ENCODE results near the gene LRRC8E. TPM values are rescaled to one million over a fixed set of nuclear protein-coding genes. Genes with fewer than 3 reads are reported as not detected.
A peak's percentile ranks its signal among the peaks of the same experiment; 100 is the strongest.

Gene LRRC8E
- total RNA-seq, 4 donors from 2014 or later = 0.79 to 1.5 TPM; not detected in 2

DNA sequence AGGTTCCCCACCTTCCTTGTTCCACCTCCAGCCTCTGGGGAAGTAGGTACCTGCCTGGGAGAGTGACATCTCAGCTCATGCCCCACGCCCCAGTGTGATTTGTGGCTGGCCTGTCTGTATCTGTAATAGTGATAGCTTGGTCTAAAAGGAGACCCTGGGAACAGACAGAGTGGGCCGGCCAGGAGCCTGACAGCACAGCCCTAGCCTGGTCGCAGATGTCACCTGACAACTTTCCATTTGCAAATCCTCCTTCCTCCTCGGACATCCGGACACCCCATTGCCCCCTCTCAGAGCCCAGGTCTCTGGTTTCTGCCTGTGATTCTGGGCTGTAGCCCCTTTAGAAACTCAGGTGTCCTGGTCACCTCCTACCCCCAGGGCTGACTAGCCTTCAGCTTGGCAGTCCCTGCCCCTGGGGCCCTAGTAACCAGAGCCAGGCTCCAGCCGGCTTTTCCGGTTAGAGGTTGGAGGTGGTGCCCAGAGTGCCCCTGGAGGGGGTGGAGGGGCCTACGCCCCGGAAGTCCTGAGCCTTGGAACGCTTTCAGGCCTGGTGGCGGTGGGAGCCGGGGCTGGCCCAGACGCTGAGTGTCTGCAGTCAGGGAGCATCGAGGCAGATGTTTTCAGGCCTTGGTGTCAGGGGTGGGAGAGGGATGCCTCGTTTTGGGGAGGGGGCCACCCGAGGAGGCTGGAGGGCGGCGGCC, 6.5 kb downstream of the LRRC8E start:
- WGBS, 2 donors (ENCODE audit: low coverage in 1 of 2) = 49 to 60% methylated on average over 2 to 18 of the region's 18 CpGs
- H3K27me3 ChIP-seq = peaks cover 3% of the 10 kb centered on the region
- no peaks in the 10 kb centered on the region for H3K9me3 ChIP-seq
- peak; percentile 43 for DNase-seq
- no peaks in the 10 kb centered on the region for H3K36me3 ChIP-seq
- no peak overlapping the region for H3K4me3 ChIP-seq
- in situ Hi-C loops (cut with MboI; ENCODE audit: low pct_ligation_motif_present in 1 of 4, low pct_unique_long_range_greater_than_20kb in 1 of 4, low sequenced_read_pairs in 3 of 4) (no loop called here), intact Hi-C loops (cut with DNase I; ENCODE audit: low total_unique reads) (loop anchor here (5.0 kb wide), 1 partner anchor 1438 kb away; no protein-coding TSS in a partner anchor)
- peaks cover 0 to 6% (median 3%) of the 10 kb centered on the region in 4 donors for H3K4me1 ChIP-seq
- H3K27ac ChIP-seq = no peak overlapping the region
- peak; percentile 6 for TF ChIP-seq POLR2A (IDR thresholded peaks at IDR 0.05)
- TF ChIP-seq, protein P1, sequence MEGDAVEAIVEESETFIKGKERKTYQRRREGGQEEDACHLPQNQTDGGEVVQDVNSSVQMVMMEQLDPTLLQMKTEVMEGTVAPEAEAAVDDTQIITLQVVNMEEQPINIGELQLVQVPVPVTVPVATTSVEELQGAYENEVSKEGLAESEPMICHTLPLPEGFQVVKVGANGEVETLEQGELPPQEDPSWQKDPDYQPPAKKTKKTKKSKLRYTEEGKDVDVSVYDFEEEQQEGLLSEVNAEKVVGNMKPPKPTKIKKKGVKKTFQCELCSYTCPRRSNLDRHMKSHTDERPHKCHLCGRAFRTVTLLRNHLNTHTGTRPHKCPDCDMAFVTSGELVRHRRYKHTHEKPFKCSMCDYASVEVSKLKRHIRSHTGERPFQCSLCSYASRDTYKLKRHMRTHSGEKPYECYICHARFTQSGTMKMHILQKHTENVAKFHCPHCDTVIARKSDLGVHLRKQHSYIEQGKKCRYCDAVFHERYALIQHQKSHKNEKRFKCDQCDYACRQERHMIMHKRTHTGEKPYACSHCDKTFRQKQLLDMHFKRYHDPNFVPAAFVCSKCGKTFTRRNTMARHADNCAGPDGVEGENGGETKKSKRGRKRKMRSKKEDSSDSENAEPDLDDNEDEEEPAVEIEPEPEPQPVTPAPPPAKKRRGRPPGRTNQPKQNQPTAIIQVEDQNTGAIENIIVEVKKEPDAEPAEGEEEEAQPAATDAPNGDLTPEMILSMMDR (IDR thresholded peaks at IDR 0.05) = no peak

DNA sequence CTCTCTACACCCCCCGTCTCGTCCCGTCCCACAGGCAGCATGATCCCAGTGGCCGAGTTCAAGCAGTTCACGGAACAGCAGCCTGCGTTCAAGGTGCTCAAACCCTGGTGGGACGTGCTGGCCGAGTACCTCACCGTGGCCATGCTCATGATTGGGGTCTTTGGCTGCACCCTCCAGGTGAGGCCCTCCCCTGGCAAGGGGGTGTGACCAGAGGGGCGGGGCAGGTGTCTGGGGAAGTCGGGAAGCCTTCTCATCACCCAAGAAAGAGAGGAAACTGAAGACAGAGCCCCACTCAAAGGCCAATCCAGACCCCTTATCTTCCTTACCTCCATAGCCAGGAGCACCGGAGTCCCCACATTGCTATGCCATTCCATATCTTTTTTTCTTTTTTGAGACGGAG, 7.3 kb downstream of the LRRC8E start:
- no peak overlapping the region for H3K27ac ChIP-seq
- DNase-seq = peak; percentile 6
- WGBS, 2 donors (ENCODE audit: low coverage in 1 of 2) = 84% methylated on average over 13 of the region's 13 CpGs; no CpG with 5 or more reads in 1 of the 2 donors

DNA sequence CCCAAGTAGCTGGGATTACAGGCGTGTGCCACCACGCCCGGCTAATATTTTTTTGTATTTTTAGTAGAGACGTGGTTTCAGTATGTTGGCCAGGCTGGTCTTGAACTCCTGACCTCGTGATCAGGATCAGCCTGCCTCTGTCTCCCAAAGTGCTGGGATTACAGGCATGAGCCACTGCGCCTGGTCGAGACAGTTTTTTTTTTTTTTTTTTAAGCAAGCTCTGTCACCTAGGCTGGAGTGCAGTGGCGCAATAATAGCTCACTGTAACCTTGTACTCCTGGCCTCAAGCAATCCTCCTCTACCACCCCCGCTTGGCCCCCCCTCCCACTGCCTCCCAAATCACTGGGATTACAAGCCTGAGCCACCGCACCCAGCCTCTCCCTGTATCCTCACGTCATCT, 9.0 kb downstream of the LRRC8E start:
- intact Hi-C loops (cut with DNase I; ENCODE audit: low total_unique reads) (loop anchor here (5.0 kb wide), 1 partner anchor 1435 kb away; no protein-coding TSS in a partner anchor), in situ Hi-C loops (cut with MboI; ENCODE audit: low pct_ligation_motif_present in 1 of 4, low pct_unique_long_range_greater_than_20kb in 1 of 4, low sequenced_read_pairs in 3 of 4) (no loop called here)
- no peak overlapping the region for H3K27ac ChIP-seq
- H3K36me3 ChIP-seq = no peaks in the 10 kb centered on the region
- TF ChIP-seq POLR2AphosphoS5 (IDR thresholded peaks at IDR 0.05) (no peak), EP300 (IDR thresholded peaks at IDR 0.05; ENCODE audit: low read depth) (no peak), POLR2A (IDR thresholded peaks at IDR 0.05) (no peak)
- TF ChIP-seq, protein P1 (IDR thresholded peaks at IDR 0.05) = no peak
- no peaks in the 10 kb centered on the region for H3K27me3 ChIP-seq
- 85 to 89% methylated on average over 3 to 11 of the region's 11 CpGs for WGBS, 2 donors (ENCODE audit: low coverage in 1 of 2)
- no peak for DNase-seq
- H3K9me3 ChIP-seq = no peaks in the 10 kb centered on the region
- H3K4me1 ChIP-seq = peaks cover 0 to 6% (median 3%) of the 10 kb centered on the region in 4 donors
- no peak overlapping the region for H3K4me3 ChIP-seq

More for the DNA sequence above, 7.3 kb downstream of the LRRC8E start:
- Histone ChIP-seq H3K4me3 (no peak overlapping the region), H3K4me1 (peaks cover 0 to 6% (median 3%) of the 10 kb centered on the region in 4 donors), H3K9me3 (no peaks in the 10 kb centered on the region), H3K27me3 (no peaks in the 10 kb centered on the region), H3K36me3 (no peaks in the 10 kb centered on the region)
- intact Hi-C loops (cut with DNase I; ENCODE audit: low total_unique reads) (loop anchor here (5.0 kb wide), 1 partner anchor 1437 kb away; no protein-coding TSS in a partner anchor), in situ Hi-C loops (cut with MboI; ENCODE audit: low pct_ligation_motif_present in 1 of 4, low pct_unique_long_range_greater_than_20kb in 1 of 4, low sequenced_read_pairs in 3 of 4) (no loop called here)
- TF ChIP-seq, protein P1 (IDR thresholded peaks at IDR 0.05) = no peak
- TF ChIP-seq EP300 (IDR thresholded peaks at IDR 0.05; ENCODE audit: low read depth) (no peak), POLR2AphosphoS5 (IDR thresholded peaks at IDR 0.05) (no peak), POLR2A (IDR thresholded peaks at IDR 0.05) (no peak)

DNA sequence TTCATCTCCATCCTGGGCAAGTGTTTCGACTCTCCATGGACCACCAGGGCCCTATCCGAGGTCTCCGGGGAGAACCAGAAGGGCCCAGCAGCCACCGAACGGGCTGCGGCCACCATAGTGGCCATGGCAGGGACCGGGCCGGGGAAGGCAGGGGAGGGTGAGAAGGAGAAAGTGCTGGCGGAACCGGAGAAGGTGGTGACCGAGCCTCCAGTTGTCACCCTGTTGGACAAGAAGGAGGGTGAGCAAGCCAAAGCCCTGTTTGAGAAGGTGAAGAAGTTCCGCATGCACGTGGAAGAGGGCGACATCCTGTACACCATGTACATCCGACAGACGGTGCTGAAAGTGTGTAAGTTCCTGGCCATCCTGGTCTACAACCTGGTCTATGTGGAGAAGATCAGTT, 10.7 kb downstream of the LRRC8E start:
- intact Hi-C loops (cut with DNase I; ENCODE audit: low total_unique reads) (loop anchor here (5.0 kb wide), 1 partner anchor 1433 kb away; no protein-coding TSS in a partner anchor), in situ Hi-C loops (cut with MboI; ENCODE audit: low pct_ligation_motif_present in 1 of 4, low pct_unique_long_range_greater_than_20kb in 1 of 4, low sequenced_read_pairs in 3 of 4) (no loop called here)
- Histone ChIP-seq H3K9me3 (no peaks in the 10 kb centered on the region), H3K4me3 (no peak overlapping the region), H3K27me3 (no peaks in the 10 kb centered on the region), H3K36me3 (no peaks in the 10 kb centered on the region), H3K4me1 (peaks cover 3 to 15% (median 12%) of the 10 kb centered on the region in 4 donors), H3K27ac (no peak overlapping the region)
- no peak for TF ChIP-seq POLR2AphosphoS5 (IDR thresholded peaks at IDR 0.05)
- TF ChIP-seq, protein P1 (IDR thresholded peaks at IDR 0.05) = no peak
- TF ChIP-seq EP300 (IDR thresholded peaks at IDR 0.05; ENCODE audit: low read depth) = no peak
- TF ChIP-seq POLR2A (IDR thresholded peaks at IDR 0.05) = no peak
- peak; percentile 6 for DNase-seq
- 94% methylated on average over 16 of the region's 16 CpGs; no CpG with 5 or more reads in 1 of the 2 donors for WGBS, 2 donors (ENCODE audit: low coverage in 1 of 2)
